Measurements from ENCODE around the gene GADD45A. TPM values are rescaled to one million over a fixed set of nuclear protein-coding genes. Genes with fewer than 3 reads are reported as not detected.

GADD45A gene
- polyA plus RNA-seq, 4 donors: 122 to 147 (median 133) TPM

Other genes starting within 250 kb of the GADD45A start
- 100 to 1,000 TPM in 3 of 4 donors, 10 to 100 TPM in 1; 98.5 to 138 (median 128) TPM for gene GNG12, start 148.3 kb downstream of the GADD45A start, polyA plus RNA-seq (ENCODE audit: insufficient read length in 4 of 4)